PC-9 (cell line): ENCODE data around the gene SUGT1. TPM values are rescaled to one million over a fixed set of nuclear protein-coding genes. Genes with fewer than 3 reads are reported as not detected.

Experiments
- BruUV-seq: library from RNA; stranded (reverse); fragments of 400-500 nt; replicated peaks from 2 replicates; lab custom pipeline; 2021; lab: Mats Ljungman, UMichigan
- CTCF ChIA-PET: fragments of 300-600 bp; sonication (Branson Sonifier 250); formaldehyde crosslinking; loops from one replicate; lab custom pipeline; 2022; ENCODE audit warnings: antibody characterized with exemption; lab: Charles Lee
- POLR2A ChIA-PET: fragments of 300-600 bp; sonication (Branson Sonifier 250); formaldehyde crosslinking; loops from one replicate; lab custom pipeline; 2022; ENCODE audit warnings: antibody characterized with exemption; ENCODE audit not compliant: unreplicated experiment; lab: Charles Lee
- DNase-seq, 2 experiments: peaks; one replicate each; pipeline versions ENCODE4 v3.0.0 to v3.0.0-alpha.2; 2015 to 2022; ENCODE audit warnings: mixed read lengths in 1 of 2
- H2AFZ ChIP-seq: fragments of 200-600 bp; sonication (generic); 2 replicates; pipeline ENCODE4 v1.8.1; 2017; ENCODE audit warnings: antibody characterized with exemption
- H3F3A ChIP-seq: fragments of 200-600 bp; sonication (generic); 2 replicates; pipeline ENCODE4 v1.8.1; 2017; ENCODE audit warnings: antibody characterized with exemption, mild to moderate bottlenecking, low read depth; ENCODE audit not compliant: insufficient read depth
- H3K27ac ChIP-seq: fragments of 200-600 bp; sonication (generic); 2 replicates; pipeline ENCODE4 v1.6.1; 2016; ENCODE audit warnings: mixed run types
- H3K27me3 ChIP-seq: fragments of 200-600 bp; sonication (generic); 2 replicates; pipeline ENCODE4 v1.6.1; 2016; ENCODE audit warnings: low read depth, mixed run types; ENCODE audit not compliant: insufficient read depth
- H3K36me3 ChIP-seq: fragments of 200-600 bp; sonication (generic); 2 replicates; pipeline ENCODE4 v1.6.1; 2016; ENCODE audit warnings: low read depth, mixed run types
- H3K4me1 ChIP-seq: fragments of 200-600 bp; sonication (generic); replicated peaks from 2 replicates; pipeline ENCODE4 v1.6.1; 2016; ENCODE audit warnings: mixed run types; ENCODE audit not compliant: insufficient read depth
- H3K4me2 ChIP-seq: fragments of 200-600 bp; sonication (generic); 2 replicates; pipeline ENCODE4 v1.6.1; 2017; ENCODE audit warnings: mixed run types
- H3K4me3 ChIP-seq: fragments of 200-600 bp; sonication (generic); 2 replicates; pipeline ENCODE4 v1.6.1; 2016; ENCODE audit warnings: mixed run types
- H3K79me2 ChIP-seq: fragments of 200-600 bp; sonication (generic); 2 replicates; pipeline ENCODE4 v1.6.1; 2017; ENCODE audit warnings: low read depth, mixed run types
- H3K9me2 ChIP-seq: fragments of 200-600 bp; sonication (generic); 2 replicates; pipeline ENCODE4 v1.8.1; 2017; ENCODE audit warnings: mild to moderate bottlenecking; ENCODE audit not compliant: insufficient read depth
- H3K9me3 ChIP-seq: fragments of 200-600 bp; sonication (generic); 2 replicates; pipeline ENCODE4 v1.8.1; 2016; ENCODE audit warnings: low read depth; ENCODE audit not compliant: insufficient read depth
- H4K20me1 ChIP-seq: fragments of 200-600 bp; sonication (generic); 2 replicates; pipeline ENCODE4 v1.8.1; 2017; ENCODE audit not compliant: insufficient read depth
- EZH2 ChIP-seq: fragments of 200-600 bp; sonication (generic); IDR thresholded peaks from 2 replicates; pipeline ENCODE4 v1.8.0; 2017; ENCODE audit warnings: antibody characterized with exemption, low read depth
- intact Hi-C: fragments of 100-400 bp; cut with micrococcal nuclease; formaldehyde crosslinking; loops from one replicate; pipeline ENCODE4 v1.10.0; 2022; ENCODE audit not compliant: unreplicated experiment
- total RNA-seq: library from RNA; stranded (reverse); gene quantifications from 2 replicates; pipeline ENCODE4 v1.2.3, GENCODE V29; 2021
- TF ChIP-seq, protein P1 (sequence below): fragments of 200-600 bp; sonication (generic); conservative IDR thresholded peaks from 2 replicates; pipeline ENCODE4 v1.6.1; 2017; ENCODE audit warnings: mixed run types, antibody characterized with exemption, mild to moderate bottlenecking, moderate library complexity

Gene SUGT1
- total RNA-seq, 1 experiment from 2014 or later, result 57.2 TPM

DNA sequence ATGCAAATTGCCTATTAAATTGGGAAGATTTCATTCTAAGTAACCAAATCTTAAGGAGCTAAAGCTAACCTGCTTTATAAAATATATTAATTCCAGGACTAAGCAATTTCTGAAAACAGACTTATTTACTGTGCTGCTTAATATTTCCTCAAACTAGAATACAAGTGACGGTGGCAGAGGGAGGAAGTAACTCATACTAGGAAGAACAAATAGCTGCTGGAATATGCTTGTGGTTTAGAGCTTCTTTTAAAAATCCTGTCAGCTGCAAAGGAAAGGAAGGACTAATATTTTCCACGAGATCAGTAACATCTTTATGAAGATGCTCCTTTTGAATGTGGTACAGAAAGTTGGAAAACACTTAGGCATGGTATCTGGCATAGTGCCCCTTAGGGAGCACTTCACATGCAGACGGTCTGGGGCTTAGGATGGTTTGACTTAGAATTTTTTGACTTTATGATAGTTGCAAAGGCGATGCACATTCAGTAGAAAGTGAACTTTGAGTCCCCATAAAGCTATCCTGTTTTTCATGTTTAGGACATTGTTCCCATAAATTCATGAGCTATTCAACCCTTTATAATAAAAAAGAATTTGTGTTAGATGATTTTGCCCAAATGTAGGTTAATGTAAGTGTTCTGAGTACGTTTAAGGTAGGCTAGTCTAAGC, 13.8 kb upstream of the SUGT1 start:
- Histone ChIP-seq H3K36me3 (no peaks in the 10 kb centered on the region), H2AFZ (no peak overlapping the region), H3K4me3 (no peak overlapping the region), H3K79me2 (no peaks in the 10 kb centered on the region), H3K27ac (no peak overlapping the region), H3K4me1 (no peaks in the 10 kb centered on the region), H4K20me1 (no peaks in the 10 kb centered on the region), H3K9me2 (no peaks in the 10 kb centered on the region), H3F3A (no peaks in the 10 kb centered on the region), H3K27me3 (no peaks in the 10 kb centered on the region), H3K4me2 (no peak overlapping the region), H3K9me3 (no peaks in the 10 kb centered on the region)
- ChIA-PET POLR2A (no interaction called here), CTCF (no interaction called here)
- intact Hi-C loops, result no loop called here
- TF ChIP-seq EZH2, result no peak
- TF ChIP-seq, protein P1, sequence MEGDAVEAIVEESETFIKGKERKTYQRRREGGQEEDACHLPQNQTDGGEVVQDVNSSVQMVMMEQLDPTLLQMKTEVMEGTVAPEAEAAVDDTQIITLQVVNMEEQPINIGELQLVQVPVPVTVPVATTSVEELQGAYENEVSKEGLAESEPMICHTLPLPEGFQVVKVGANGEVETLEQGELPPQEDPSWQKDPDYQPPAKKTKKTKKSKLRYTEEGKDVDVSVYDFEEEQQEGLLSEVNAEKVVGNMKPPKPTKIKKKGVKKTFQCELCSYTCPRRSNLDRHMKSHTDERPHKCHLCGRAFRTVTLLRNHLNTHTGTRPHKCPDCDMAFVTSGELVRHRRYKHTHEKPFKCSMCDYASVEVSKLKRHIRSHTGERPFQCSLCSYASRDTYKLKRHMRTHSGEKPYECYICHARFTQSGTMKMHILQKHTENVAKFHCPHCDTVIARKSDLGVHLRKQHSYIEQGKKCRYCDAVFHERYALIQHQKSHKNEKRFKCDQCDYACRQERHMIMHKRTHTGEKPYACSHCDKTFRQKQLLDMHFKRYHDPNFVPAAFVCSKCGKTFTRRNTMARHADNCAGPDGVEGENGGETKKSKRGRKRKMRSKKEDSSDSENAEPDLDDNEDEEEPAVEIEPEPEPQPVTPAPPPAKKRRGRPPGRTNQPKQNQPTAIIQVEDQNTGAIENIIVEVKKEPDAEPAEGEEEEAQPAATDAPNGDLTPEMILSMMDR, result no peak
- BruUV-seq, result no TSS peak
- DNase-seq, result no peak

- H3K36me3 ChIP-seq, result no peaks in the 10 kb centered on the region
- H3K9me3 ChIP-seq, result no peaks in the 10 kb centered on the region
- no TSS peak for BruUV-seq
- H4K20me1 ChIP-seq, result no peaks in the 10 kb centered on the region
- no peaks in the 10 kb centered on the region for H3K4me1 ChIP-seq
- ChIA-PET CTCF (interaction anchor here (0.6 kb wide), 1 partner anchor 480 kb away, joined by 4 read pairs; no protein-coding TSS in a partner anchor), POLR2A (no interaction called here)
- no peak within 1 kb of the TSS for H3K27ac ChIP-seq
- no peaks in the 10 kb centered on the region for H3K27me3 ChIP-seq
- no peak within 1 kb of the TSS for H3K4me2 ChIP-seq
- no peak within 1 kb of the TSS for H3K4me3 ChIP-seq
- no peak for DNase-seq
- intact Hi-C loops, result no loop called here
- no peak within 1 kb of the TSS for H2AFZ ChIP-seq
- no peaks in the 10 kb centered on the region for H3F3A ChIP-seq
- no peaks in the 10 kb centered on the region for H3K79me2 ChIP-seq
- no peaks in the 10 kb centered on the region for H3K9me2 ChIP-seq
- TF ChIP-seq, protein P1, result no peak
- TF ChIP-seq EZH2, result no peak
Observed at GRCh38 chr13:52642131-52642530, 10.5 kb upstream of the SUGT1 start, which contains the start of gene HNRNPA1L2. Gene HNRNPA1L2 (plus strand): TSS chr13:52642431. CDS start chr13:52642493, 62 bp downstream.

DNA sequence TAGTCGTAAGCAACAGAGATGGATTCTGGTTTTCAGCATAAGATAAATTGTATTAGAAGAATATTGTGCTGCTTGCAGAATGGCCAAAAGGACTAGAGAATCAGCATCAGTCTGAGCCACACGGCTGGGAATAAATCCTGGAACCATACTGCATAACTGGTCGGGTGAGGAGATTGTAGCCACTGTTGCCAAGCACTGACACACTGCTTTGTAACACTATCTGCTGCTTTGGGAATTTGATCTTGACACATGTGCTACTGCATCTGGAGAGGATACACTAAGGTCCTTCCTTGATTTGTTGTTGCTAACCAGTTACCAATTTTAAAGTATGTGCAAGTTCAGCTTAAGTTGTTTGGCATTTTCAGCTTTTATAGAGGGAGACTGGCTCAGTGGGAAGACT, 8.5 kb upstream of the SUGT1 start:
- CTCF ChIA-PET, result no interaction called here
- intact Hi-C loops, result no loop called here
- no peaks in the 10 kb centered on the region for H4K20me1 ChIP-seq
- DNase-seq, result no peak
- no peaks in the 10 kb centered on the region for H3F3A ChIP-seq
- no peak overlapping the region for H3K27ac ChIP-seq
- H3K4me3 ChIP-seq, result no peak overlapping the region
- H3K4me1 ChIP-seq, result no peaks in the 10 kb centered on the region
- no peaks in the 10 kb centered on the region for H3K79me2 ChIP-seq
- H3K9me2 ChIP-seq, result no peaks in the 10 kb centered on the region
- H3K27me3 ChIP-seq, result no peaks in the 10 kb centered on the region
- no TSS peak for BruUV-seq
- no peaks in the 10 kb centered on the region for H3K9me3 ChIP-seq
- no peak for TF ChIP-seq EZH2
- TF ChIP-seq, protein P1, result no peak
- H2AFZ ChIP-seq, result no peak overlapping the region
- H3K4me2 ChIP-seq, result no peak overlapping the region
- POLR2A ChIA-PET, result no interaction called here
- no peaks in the 10 kb centered on the region for H3K36me3 ChIP-seq
